GM12801 (cell line): ENCODE measurements around the gene CHIT1.

Source experiments
- CTCF ChIP-seq: IDR thresholded peaks from one replicate; pipeline ENCODE4 v1.5.1; 2011; ENCODE audit warnings: control low read depth; ENCODE audit not compliant: insufficient read length; ENCODE audit errors: extremely low read depth

CHIT1 gene

GRCh38 chr1:203251466-203251865, 22.0 kb upstream of the CHIT1 start:
- TF ChIP-seq CTCF, result no peak

DNA sequence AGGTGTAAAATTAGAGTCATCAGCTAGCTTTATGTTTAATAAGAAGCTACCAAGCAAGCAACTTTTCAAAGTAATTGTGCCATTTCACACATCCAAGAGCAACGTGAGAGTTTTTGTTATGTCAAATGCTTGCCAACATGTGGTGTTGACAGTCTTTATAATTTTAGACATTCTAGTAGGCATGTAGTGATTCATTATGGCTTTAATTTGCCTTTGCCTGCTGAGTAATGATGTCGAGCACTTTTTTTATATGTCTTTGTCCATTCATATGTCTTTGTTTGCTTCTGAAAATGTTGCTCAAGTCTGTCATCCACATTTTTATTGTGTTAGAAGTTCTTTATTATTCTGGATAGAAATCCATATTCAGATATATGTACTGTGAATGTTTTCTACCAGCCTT, 21.4 kb upstream of the CHIT1 start:
- TF ChIP-seq CTCF, result no peak

DNA sequence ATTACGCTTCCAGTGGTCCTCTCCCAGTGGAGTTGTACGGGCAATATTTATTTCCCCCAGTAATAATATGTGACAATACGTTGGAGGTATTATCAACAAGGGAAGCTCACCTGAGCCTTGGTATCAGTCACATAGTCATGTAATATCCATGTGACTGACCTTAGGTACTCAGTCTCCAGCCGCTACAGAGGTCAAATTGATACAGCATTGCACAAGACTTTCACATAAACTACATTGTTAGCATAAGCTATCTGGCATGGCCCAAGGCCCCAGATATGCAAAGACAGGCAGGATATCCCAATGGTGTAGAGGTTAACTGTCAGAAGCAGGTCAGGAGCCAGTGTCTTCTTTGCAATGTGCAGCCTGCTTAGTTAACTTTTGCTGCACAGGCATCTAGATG, 15.3 kb upstream of the CHIT1 start:
- TF ChIP-seq CTCF, result no peak

- TF ChIP-seq CTCF, result no peak
Measured at GRCh38 chr1:203239526-203240305, 10.2 kb upstream of the CHIT1 start.

GRCh38 chr1:203239081-203239480, 9.6 kb upstream of the CHIT1 start:
- TF ChIP-seq CTCF, result no peak

DNA sequence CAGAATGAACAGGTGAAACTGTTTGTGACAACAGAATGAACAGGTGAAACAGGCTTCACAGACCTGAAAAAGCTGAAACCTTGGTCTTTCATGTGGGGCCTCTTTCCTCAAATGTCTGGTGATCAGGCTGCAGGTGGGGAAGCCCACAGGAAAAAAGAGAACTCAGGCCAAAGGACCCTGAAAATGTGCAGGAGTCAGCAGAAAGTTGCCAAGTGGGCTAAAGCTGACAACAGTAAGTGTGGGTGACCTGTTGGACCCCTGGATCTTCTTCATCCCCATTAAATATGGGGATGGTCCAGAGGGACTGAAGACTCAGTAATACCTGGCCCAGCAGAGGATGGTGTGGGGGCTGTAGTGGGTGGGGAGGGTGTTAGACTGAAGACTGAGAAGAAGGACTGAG, 9.1 kb upstream of the CHIT1 start:
- no peak for TF ChIP-seq CTCF

GRCh38 chr1:203228670-203229069, 803 bp downstream of the CHIT1 start:
- no peak for TF ChIP-seq CTCF
